Measurements from ENCODE around the gene RAP1GAP. TPM values are rescaled to one million over a fixed set of nuclear protein-coding genes. Genes with fewer than 3 reads are reported as not detected.

The RAP1GAP gene
- total RNA-seq, 1 donor from 2014 or later: 0.64 TPM

- H3K36me3 ChIP-seq: no peaks in the 10 kb centered on the region
- H3K27me3 ChIP-seq: no peaks in the 10 kb centered on the region
- H3K4me3 ChIP-seq: no peak overlapping the region
- DNase-seq (ENCODE audit: low spot score in 2 of 2): no peak
- no peak overlapping the region for H3K27ac ChIP-seq
- no peak for TF ChIP-seq CTCF (IDR thresholded peaks at IDR 0.05)
- no peaks in the 10 kb centered on the region for H3K9me3 ChIP-seq
- intact Hi-C loops (cut with DNase I): no loop called here
- no peaks in the 10 kb centered on the region for H3K4me1 ChIP-seq
Measured at GRCh38 chr1:21610989-21611785, 58.0 kb downstream of the RAP1GAP start.

GRCh38 chr1:21610027-21610426 is 59.1 kb downstream of the RAP1GAP start:
- Histone ChIP-seq H3K4me1 (no peaks in the 10 kb centered on the region), H3K27me3 (no peaks in the 10 kb centered on the region), H3K9me3 (no peaks in the 10 kb centered on the region), H3K4me3 (no peak overlapping the region), H3K36me3 (no peaks in the 10 kb centered on the region), H3K27ac (no peak overlapping the region)
- TF ChIP-seq CTCF (IDR thresholded peaks at IDR 0.05): no peak
- intact Hi-C loops (cut with DNase I): no loop called here
- no peak for DNase-seq (ENCODE audit: low spot score in 2 of 2)

- no peaks in the 10 kb centered on the region for H3K4me1 ChIP-seq
- intact Hi-C loops (cut with DNase I): no loop called here
- DNase-seq (ENCODE audit: low spot score in 2 of 2): no peak
- no peak overlapping the region for H3K27ac ChIP-seq
- no peaks in the 10 kb centered on the region for H3K27me3 ChIP-seq
- TF ChIP-seq CTCF (IDR thresholded peaks at IDR 0.05): no peak
- H3K9me3 ChIP-seq: no peaks in the 10 kb centered on the region
- no peaks in the 10 kb centered on the region for H3K36me3 ChIP-seq
- H3K4me3 ChIP-seq: no peak overlapping the region
Measured at GRCh38 chr1:21608798-21609197, 60.4 kb downstream of the RAP1GAP start.

DNA sequence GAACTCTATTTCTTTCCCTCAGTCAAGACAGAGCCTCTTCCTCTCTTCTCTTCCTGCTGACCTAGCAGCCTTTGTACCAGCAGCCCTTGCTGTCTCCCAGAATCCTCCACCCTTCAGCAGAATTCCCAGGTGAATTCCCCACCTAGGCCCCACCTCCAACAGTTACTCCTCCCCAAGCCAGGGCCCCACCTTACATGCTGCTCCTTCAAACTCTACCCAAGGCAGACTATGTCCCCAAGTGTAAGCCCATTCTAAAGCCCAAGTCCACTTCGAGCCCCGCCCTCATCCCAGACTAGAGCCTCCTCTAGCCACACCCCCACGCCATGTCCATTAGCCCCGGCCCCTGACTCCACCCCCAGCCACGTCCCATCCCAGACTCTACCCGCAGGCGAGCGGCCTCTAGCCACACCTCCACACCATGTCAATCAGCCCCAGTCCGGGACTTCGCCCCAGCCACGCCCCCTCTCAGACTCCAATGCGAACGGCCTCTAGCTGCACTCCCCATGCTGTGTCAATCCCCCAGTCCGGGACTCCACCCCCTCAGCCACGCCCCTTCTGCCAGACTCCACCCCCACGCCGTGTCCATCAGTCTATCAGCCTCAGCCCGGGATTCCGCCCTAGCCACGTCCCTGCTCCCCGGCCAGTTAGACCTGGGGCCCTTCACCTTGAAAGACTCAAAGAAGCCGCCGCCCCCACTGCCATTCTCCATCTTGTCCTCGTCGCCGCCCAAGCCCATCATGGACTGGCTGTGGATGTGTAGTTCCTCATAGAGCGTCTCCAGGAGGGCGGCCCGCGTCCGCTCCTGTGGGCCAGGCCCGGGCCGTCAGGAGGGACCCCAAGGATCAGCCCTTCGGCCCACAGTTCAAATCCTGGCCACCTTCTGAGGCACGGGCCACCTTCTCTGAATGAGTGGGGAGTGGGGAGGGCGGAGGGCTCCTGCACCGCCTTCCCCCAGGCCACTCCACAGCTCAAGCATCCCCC is 61.3 kb downstream of the RAP1GAP start:
- Histone ChIP-seq H3K27me3 (no peaks in the 10 kb centered on the region), H3K4me1 (no peaks in the 10 kb centered on the region), H3K9me3 (no peaks in the 10 kb centered on the region), H3K36me3 (no peaks in the 10 kb centered on the region), H3K4me3 (no peak overlapping the region), H3K27ac (no peak overlapping the region)
- intact Hi-C loops (cut with DNase I): no loop called here
- peak in 1 of 2 donors; percentile 68 for DNase-seq (ENCODE audit: low spot score in 2 of 2)
- TF ChIP-seq CTCF (IDR thresholded peaks at IDR 0.05): no peak

- DNase-seq (ENCODE audit: low spot score in 2 of 2): no peak
- Histone ChIP-seq H3K27ac (no peak overlapping the region), H3K4me1 (no peaks in the 10 kb centered on the region), H3K9me3 (no peaks in the 10 kb centered on the region), H3K27me3 (no peaks in the 10 kb centered on the region), H3K36me3 (no peaks in the 10 kb centered on the region), H3K4me3 (no peak overlapping the region)
- intact Hi-C loops (cut with DNase I): no loop called here
- TF ChIP-seq CTCF (IDR thresholded peaks at IDR 0.05): no peak
Measured at GRCh38 chr1:21605964-21606705, 63.0 kb downstream of the RAP1GAP start.
